Measurements from ENCODE around the gene PRDM16. TPM values are rescaled to one million over a fixed set of nuclear protein-coding genes. Genes with fewer than 3 reads are reported as not detected.

The PRDM16 gene
- total RNA-seq, 1 experiment from 2014 or later: 0.17 TPM

DNA sequence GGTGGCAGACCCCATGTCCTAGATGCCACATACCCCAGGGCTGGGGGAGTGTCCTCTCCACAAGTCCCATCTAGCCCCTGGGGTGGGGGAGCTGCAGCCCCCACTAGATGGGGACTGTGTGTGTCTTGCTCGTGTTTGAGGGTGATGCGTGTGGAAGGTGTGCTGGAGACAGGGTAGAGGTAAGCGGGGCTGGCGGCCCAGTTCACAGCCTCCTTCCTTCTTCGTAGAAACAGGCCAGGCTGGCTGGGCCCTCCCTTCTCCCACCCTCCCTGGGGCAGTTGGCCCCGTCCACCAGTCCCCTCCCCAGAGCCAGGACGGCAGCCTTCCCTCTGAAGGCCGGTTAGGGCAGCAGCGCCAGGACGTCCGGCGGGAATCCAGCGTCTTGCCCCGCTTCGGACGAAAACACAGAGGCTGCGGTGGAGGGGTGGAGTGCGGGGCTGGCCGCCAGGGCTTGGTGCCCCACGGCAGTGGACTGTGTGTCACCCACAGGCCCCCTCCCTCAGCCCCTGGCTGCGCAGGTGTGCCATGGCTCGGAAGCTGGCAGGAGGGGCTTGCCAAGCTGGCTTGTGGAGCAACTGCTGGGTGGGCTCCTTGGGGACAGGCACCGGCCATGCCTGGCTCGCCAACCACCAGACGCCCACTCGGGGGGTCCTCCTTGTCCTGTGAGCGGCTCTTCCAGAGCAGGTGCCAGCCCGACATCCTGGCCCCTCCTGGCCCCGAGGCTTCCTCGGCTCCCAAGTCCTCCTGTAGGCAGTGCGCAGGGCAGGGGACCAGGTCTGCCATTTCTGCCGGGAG is 3.6 kb downstream of the PRDM16 start:
- Histone ChIP-seq H3K4me1 (ENCODE audit: insufficient read depth, low read length) (peaks cover 4% of the 10 kb centered on the region; the same call in 1 of the 2 replicates), H3K27me3 (ENCODE audit: insufficient read depth, low read length) (peaks cover 52% of the 10 kb centered on the region), H3K23me2 (ENCODE audit: insufficient read length, low read depth, low read length, poor library complexity, severe bottlenecking) (peaks cover 12% of the 10 kb centered on the region), H3K9ac (ENCODE audit: extremely low read depth, insufficient read length, low read length) (no peak overlapping the region), H3K79me2 (ENCODE audit: insufficient read depth, low read length) (no peaks in the 10 kb centered on the region), H2BK120ac (ENCODE audit: low read depth, low read length, poor library complexity, severe bottlenecking) (no peak overlapping the region), H4K8ac (replicated peaks; ENCODE audit: insufficient read length, low read depth, low read length) (no peak overlapping the region), H4K91ac (ENCODE audit: insufficient read length, low read depth, low read length) (no peak overlapping the region), H3K56ac (ENCODE audit: insufficient read length, low read depth, low read length) (no peak overlapping the region), H2BK5ac (ENCODE audit: insufficient read length, low read length) (no peak overlapping the region), H3K9me3 (ENCODE audit: control insufficient read depth, low read depth, low read length) (no peaks in the 10 kb centered on the region), H2BK15ac (ENCODE audit: low read depth, low read length) (no peak overlapping the region), H3K14ac (ENCODE audit: insufficient read depth, low read length) (no peak overlapping the region), H4K5ac (ENCODE audit: insufficient read length, low read depth, low read length) (no peak overlapping the region), H4K20me1 (ENCODE audit: control insufficient read depth, insufficient read depth, insufficient read length) (no peaks in the 10 kb centered on the region), H2AK5ac (ENCODE audit: insufficient read length, low read length) (no peak overlapping the region), H2BK12ac (ENCODE audit: insufficient read length, low read depth, low read length) (no peak overlapping the region), H3T11ph (ENCODE audit: low read length) (no peak overlapping the region), H3K27ac (ENCODE audit: insufficient read length, low read depth, low read length) (no peak overlapping the region), H3K79me1 (ENCODE audit: insufficient read depth, low read depth, low read length, poor library complexity, severe bottlenecking) (no peaks in the 10 kb centered on the region), H2AFZ (ENCODE audit: low read length) (no peak overlapping the region), H2BK20ac (ENCODE audit: low read depth, low read length, poor library complexity, severe bottlenecking) (no peak overlapping the region), H3K18ac (ENCODE audit: insufficient read length, low read depth, low read length) (no peak overlapping the region), H3K4me2 (ENCODE audit: insufficient read depth, insufficient read length, low read length) (no peak overlapping the region), H3K23ac (ENCODE audit: insufficient read length, low read depth, low read length) (no peak overlapping the region), H3K4ac (ENCODE audit: low read depth, low read length) (no peak overlapping the region)
- Mint-ChIP-seq H3K4me1 (peaks cover 8 to 19% of the 10 kb centered on the region in 2 experiments), H3K9me3 (no peaks in the 10 kb centered on the region; a peak in 1 of 5 replicates), H3K27me3 (ENCODE audit: low read depth) (peaks cover 76% of the 10 kb centered on the region), H3K27ac (no peak overlapping the region), H3K36me3 (ENCODE audit: insufficient read depth in 1 of 3, low read depth in 3 of 3) (no peaks in the 10 kb centered on the region), H3K4me3 (no peak overlapping the region; a peak in 1 of 5 replicates)
- WGBS (ENCODE audit: extremely low coverage, insufficient read length, low lambda C conversion rate): no CpG with 5 or more reads among the region's 32 CpGs
- TF ChIP-seq, protein P1, sequence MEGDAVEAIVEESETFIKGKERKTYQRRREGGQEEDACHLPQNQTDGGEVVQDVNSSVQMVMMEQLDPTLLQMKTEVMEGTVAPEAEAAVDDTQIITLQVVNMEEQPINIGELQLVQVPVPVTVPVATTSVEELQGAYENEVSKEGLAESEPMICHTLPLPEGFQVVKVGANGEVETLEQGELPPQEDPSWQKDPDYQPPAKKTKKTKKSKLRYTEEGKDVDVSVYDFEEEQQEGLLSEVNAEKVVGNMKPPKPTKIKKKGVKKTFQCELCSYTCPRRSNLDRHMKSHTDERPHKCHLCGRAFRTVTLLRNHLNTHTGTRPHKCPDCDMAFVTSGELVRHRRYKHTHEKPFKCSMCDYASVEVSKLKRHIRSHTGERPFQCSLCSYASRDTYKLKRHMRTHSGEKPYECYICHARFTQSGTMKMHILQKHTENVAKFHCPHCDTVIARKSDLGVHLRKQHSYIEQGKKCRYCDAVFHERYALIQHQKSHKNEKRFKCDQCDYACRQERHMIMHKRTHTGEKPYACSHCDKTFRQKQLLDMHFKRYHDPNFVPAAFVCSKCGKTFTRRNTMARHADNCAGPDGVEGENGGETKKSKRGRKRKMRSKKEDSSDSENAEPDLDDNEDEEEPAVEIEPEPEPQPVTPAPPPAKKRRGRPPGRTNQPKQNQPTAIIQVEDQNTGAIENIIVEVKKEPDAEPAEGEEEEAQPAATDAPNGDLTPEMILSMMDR (conservative IDR thresholded peaks at IDR 0.05): no peak
- no peak for DNase-seq

All from H9 (cell line).